HG03442 (cell line): ENCODE measurements around the gene MAST4.

Experiments used
- ATAC-seq: cut with Tn5 transposase; IDR thresholded peaks from one replicate; pipeline ENCODE4 v1.9.1; 2021; ENCODE audit warnings: mild to moderate bottlenecking, moderate library complexity; ENCODE audit not compliant: unreplicated experiment

MAST4 gene

DNA sequence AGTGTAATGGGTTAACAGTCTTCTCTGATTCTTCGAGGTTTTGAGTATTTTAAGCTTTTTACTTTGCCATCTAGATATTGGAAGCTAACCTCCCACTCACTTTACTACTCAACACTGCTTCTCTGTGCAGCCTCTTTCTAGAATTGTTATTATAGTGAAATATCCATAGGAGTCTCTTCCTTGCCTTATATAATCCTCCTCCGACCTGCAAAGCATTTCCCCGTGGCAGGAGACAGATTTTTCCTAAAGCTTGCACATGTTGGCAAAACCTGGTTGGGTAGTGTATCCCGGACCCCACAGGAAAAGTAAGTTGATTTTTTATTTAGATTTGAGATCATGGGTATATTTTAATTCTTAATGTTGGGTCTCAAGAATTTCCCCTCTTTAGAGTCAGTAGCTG, 351.3 kb downstream of the MAST4 start:
- ATAC-seq, result no peak

DNA sequence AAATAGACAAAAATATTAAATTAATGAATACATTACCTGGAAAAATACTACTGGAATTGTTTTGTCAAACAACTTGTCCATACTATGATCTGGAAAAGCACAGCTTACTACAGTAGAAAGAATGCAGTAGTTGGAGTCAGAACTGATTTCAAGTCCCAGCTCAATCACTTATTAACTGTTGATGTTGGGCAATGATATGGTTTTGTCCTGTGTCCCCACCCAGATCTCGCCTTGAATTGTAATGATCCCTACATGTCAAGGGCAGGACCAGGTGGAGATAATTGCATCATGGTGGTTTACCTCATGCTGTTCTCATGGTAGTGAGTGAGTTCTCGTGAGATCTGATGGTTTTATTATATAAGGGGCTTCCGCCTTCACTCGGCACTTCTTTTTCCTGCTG, 352.9 kb downstream of the MAST4 start:
- ATAC-seq, result no peak

DNA sequence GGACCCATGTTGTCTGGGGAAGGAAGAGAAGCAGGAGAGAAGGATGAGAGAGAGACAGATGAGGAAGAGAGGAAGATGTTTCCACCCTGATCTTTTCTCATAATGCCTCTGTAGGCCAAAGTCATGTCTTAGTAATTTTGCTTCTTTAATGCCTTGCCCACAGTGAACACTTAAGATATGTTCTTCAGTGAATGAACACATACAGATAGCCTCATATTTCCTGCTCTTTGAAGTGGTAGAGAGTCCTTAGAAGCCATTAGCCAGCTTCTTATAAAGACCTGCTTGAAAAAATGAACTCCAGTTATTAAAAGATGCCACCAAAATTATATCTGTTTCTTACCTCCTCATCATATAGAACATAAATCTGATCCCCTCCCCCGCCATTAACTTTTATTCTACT, 356.0 kb downstream of the MAST4 start:
- ATAC-seq, result no peak

DNA sequence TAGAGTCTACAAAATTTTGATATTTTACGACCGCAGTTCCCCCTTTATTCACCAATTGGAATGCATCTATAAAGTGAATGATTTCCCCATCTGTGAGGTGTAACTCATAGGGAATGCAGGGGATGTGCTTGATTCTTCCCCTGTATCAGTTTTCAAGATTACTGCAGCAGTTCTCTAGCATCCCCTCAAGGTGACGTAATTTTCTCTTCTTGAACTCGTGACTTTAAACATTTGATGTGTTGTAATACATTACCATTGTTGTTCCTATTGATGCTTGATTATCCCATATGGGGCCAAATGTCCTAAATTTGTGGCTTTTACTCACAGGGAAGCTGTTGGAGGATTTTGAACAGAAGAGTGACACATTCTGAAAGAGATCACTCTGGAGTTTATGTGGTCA, 360.2 kb downstream of the MAST4 start:
- no peak for ATAC-seq

DNA sequence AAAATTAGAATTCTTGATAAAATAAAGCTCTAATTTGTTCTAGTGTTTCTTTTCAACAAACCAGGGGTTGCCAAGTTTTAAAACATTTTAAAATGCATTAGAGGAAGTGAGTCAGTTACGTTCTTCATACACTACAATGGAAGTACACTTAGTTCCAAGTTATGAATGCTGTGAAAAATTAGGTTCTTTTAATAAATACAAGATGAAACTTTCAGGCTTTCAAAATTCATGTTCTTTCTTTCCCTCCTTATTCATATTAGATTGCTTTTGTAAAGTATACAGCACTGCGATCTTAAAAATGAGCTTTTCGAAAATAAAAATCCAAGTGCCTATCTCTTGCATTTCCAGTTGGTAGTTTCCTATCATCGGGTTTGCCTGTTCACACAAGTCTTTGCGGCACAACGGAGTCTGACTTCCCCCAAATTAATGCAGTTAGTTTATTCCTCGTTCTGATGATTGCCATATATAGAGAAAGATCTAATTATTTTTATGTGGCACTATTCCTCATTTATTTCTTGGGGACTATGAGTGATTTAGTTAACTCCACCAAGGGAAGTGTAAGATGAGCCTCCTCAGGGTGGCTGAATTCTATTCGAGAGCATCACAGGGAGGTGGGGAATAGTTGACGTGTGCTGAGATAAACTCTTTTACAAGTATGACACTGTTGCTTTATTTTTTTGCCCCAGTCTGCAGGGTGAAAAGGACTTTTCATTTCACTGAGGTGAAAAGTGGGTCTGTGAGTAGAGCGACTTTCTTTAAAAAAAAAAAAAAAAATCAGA, 362.2 kb downstream of the MAST4 start:
- no peak for ATAC-seq

DNA sequence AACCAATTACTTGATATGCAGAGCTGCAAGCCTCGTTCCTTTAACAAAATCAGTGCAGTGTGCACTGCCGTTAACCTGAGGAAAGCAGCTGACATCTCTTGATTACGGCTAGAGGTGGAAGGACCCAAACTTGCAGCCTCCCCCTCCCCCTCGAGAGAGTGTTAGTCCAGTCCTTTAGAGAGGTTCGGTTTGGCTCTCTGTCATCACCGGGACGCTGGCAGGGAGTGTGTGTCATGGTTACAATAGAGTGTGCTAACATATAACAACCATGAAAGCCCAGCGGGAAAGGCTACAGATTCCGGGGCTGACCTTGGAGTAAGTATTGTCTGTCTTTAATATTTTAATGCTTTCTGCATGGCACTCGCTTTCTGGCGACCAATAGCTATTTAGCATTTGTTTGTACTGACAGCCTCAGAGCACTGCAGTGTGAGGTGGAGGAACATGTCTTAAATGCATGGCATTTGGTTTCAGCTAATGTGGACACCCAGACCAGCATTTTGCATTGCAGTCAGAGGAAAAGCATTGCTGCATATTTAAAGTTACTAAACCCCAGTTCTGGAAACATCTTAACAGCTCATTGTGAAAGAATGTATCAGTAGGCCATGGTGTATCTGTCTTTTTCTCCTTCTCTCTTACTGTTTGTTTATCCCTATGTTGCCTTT, 362.9 kb downstream of the MAST4 start:
- no peak for ATAC-seq

DNA sequence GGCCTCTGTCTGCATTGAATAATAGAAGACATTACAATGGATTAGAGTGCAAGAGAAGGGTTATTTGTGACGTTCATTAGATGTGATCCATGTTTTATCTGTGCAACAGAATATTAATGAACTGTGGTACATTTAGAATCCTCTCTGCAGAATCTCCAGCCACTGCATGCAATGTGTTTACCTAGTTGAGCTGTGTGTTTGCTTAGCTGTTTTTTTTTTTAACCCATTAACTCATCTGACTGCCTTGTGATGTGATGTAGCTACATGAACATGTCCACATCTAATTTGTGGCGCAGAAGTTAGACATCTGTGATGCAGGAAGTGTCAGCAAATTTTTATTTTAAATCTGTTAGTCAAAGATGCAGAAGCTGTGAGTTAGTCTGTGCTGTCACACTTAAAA, 363.5 kb downstream of the MAST4 start:
- no peak for ATAC-seq

DNA sequence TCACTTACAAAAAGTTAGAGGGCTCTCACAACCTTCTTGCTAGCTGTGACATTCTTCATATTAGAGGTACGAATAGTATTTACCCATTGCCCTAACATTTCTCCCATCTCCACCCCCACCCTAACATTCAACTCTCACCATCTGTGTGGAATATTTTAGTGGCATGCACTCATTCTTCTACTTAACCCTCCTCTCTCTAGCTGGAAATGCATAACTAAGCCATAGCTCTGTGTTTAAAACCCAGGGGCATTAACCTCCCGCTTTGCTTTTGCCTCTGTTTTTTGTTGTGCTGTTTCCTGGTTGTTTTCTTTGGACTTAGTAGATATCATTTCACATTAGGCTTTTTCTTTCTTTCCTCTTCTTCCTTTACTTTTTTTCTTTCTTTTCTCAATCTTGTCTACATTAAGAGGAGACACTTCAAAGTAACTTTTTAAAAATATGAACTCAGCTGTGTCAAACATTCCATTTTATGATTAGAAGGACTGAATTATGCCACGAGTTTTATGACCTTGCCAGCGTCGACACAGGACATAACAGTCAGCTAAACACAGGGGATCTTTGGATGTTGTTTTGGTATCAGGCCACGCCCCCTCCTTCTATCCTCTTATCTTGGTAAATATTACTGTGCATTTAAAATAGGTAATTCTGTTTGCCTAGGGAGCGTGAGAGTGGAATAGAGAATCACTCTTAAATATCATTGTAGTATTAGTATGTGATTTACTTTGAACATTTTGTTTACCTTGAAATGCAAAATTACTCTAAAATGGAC, 364.4 kb downstream of the MAST4 start:
- ATAC-seq, result no peak

DNA sequence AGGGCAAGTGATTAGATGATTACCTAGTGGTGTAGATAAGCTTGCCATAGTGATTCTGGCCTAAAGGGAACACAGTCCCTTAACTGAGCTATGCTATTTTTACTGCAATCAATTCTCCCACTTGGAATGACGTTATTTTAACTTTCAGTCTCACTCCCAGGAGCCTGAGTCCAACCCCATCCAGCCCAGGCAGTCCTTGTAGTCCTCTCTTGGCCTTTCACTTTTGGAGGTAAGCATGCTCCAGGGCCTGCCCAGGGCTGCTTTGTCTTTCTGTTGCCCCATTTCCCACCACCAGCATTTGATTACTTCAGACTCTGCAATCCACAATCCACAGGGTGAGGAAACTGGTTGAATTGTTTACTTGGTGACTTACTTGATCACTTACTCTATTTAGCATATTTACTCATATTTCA, 367.4 kb downstream of the MAST4 start:
- no peak for ATAC-seq

DNA sequence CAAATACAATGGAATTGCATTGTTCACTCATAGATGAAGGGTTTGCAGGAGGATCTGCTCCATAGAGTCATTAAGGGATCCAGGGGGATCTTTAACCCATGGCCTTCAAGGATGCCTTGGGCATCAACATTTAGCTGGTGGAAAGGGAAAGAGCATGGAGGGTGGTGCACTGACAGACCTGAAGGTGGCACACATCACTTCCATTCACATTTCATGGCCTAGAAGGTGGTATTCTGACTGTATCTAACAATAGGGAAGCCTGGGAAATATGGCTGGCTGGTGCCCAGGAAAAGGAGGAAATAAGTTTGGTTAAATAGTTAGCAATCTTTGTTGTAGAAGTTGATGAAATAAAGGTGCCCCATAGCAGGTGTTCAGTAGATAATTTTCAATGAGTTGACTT, 370.2 kb downstream of the MAST4 start:
- no peak for ATAC-seq

DNA sequence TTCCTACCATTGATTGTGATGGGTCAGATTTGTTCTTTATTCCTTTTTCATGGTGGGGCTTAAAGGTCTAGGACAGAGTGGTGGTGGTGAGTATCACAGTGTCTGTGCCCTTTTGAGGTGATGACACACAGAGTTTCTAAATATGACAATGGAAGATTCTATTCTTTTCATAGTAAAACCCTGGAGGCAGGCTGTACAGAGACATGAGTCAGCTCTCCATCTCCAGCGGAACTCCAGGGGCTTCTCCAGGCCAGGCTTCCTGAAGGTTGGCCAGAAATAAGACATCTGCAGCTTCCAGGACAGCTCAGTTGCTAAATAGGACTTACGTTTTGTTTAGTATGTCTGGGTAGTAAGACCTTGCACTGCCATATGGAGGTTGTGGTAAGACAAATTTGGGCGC, 370.9 kb downstream of the MAST4 start:
- no peak for ATAC-seq

DNA sequence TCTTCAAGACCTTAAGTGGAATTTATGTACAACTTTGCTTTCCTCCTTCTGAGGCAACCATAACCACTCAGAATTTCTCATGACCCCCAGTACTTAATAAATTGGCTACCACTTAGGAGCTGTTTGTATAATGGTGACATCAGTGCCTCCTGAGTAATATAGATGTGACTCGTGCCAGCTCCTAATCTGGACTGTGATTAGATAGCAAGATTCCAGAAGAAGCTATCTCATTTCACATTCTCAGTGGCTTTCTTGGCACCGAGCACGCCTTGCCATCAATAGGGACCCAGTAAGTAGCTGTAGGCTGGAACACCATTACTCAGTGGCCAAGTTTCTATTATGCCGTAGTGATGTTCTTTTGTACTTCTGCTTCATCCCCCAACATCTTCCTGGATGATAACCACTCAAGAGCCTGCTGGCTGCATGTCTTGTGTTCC, 371.7 kb downstream of the MAST4 start:
- no peak for ATAC-seq

DNA sequence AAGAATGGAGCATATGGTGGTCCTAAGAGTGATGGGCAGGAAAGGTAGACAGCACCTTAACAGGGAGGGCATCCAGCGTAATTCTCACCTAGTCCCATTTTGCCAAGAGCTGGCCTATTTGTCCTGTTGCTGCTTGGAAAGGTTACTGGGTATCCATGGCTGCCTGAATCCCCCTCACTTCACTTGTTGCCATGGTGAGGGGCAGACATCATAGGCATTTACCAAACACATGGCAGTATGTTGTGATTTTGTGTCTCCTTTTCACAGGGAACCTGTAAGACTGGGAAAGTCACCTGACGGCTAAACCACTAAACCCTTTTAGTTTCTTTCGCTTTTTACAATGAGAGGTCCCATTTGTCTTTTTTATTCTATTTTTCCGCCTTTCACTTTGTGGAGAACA, 373.3 kb downstream of the MAST4 start:
- no peak for ATAC-seq

DNA sequence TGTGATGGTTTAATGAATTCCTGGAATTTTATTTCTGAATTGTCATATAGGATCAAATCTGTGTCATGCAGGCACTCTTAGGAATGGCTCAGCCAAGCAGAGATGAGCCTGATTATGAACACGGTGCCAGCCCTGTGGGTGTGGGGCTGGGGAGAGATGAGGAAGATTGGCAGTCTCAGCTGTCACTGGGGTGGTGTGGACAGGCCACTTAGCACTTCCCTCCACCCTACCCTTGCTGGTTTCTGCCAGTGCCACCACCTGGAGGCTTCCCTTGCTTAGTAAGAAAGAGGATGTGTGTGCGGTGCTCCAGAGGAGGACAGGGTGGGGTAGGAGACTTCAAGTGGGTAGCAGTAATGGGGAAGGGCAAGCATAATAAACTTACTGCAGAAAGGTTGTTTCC, 373.8 kb downstream of the MAST4 start:
- ATAC-seq, result no peak

DNA sequence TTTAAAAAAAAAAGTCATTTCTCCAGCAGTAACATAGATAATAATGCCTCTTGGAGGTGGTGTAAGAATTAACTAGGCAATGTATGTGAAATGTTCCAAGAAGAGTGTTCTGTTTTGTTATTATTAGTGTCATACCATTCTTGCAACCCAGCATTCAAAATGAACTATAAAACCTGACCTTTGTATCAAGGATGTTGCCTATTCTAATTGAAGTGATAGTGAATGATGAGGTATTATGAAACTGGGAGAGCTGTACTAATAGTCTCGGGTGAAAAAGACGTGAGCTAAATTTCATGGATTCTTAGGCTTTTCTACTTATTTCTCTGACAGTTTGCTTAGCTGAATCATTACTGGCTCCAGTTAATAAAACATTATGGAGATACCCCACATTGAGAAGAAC, 375.8 kb downstream of the MAST4 start:
- ATAC-seq, result no peak

DNA sequence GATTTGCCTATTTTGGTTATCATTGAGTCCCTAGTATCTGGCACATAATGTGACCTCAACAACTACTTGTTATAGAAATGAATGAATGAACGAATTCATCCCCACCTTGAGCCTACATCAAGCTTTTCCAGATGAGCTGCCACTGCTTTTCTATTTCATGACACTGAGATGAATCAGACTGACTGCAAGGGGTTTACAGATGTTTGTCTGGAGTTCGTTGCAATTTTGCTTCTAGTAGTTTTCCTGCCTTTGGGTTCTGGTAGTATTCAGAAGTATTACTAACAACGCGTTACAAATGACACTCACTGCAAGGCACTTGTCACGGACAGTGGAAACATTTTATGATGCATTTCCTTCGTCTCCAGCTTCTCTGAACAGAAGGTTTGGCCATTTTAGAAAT, 378.1 kb downstream of the MAST4 start:
- ATAC-seq, result no peak

DNA sequence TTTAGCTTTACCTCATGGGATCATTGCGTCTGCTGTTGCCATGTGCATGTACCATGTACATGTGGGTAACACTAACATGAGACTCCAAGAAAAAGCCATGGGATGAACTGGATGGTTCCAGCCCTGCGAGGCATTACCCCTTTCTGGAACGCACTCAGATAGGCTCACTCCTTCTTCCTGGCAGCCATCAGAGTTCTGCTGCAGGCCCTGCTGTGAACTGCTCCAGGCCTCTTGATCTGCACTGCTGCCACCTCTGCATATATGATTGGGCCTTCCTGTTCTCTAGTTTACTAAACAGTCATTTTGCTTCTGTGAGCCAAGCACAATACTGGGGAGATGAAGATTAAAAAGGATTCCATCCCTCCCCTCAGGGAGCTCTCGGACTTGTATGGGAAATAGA, 379.9 kb downstream of the MAST4 start:
- ATAC-seq, result no peak

DNA sequence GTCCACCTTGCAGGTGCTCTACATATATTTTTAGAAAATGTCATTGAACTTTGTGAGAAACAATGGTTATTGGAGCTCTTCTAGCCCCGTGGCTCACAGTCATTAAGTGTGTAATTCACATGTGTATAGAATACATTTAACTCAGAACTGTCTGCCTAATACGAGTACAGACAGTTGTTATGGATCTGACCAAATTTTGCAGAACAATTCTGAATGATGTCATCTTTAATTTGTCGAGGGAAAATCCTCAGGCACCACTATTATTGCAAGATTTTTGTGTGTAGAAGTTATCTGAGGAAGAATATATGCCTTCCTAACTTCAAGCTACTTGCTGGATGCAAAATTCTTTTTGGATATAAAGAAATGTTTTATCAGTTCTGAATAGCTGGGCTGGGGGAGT, 383.5 kb downstream of the MAST4 start:
- ATAC-seq, result no peak

DNA sequence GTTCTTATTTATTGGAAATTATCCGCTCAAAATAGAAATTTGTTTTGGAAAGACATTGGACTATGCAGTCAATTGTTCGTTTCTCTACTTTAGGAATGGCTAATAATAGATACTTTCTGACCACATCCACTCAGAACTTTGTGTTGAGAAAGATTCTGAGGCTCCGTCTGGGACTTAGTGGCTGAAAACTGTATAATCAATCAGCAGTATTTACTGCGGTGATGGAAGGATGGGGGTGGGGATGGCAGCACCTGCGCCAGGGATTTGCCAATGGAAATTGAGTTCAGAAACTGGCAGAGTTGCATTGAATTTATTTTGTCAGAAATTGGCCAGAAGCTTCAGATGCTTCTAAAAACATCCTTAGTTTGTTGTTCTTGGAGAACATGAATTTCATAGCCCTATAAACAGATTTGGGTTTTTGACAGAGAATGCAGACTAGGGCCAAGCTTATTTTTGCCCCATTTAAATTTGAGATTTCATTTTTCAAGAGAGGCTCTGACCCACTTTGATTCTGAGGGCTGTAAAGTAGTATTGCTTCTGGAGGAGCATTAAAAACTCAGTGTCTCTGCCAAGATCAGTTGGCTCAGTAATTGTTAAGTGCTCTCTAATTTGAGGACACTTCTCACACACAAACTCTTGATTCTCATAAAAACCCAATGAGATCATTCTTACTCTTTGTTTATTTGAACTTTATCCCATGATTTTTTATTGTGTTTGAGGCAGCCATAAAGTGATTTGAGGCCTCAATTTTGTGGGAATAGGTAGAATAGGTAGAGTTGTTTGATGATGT, 385.3 kb downstream of the MAST4 start:
- no peak for ATAC-seq

DNA sequence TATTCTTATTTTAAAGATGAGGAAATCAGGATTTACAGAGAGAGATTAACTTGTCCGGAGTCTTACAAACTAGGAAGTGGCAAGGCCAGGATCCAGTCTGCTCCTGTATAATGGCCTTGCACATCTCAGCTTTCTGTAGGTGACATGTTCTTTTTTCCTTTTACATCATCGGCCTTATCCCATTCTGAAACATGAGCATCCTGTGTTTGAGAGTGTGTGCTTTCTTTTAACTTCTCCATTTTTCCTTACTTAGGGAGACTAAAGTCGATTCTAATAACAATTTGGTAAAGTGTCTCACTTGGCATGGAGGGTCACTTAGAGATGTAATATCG, 385.8 kb downstream of the MAST4 start:
- ATAC-seq, result no peak

DNA sequence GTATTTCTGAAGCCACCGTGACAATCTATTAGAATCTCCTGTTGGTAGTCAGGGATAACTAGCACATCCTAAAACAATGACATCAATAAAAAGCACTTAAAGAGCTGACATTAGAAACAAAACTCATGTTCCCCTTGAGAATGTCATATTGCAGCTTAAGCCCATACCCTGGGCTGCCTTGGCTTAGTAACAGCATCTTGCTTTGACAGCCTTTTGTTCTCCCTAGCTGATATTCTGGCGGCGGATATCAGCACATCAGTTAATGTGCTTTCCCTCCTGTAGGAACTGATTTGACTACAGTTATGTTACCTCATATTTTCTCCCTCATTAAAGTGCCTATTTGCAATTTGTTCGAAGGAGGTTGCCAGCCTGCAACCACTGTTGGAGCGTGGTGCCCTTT, 386.3 kb downstream of the MAST4 start:
- no peak for ATAC-seq
